Skin epidermis (tissue), 12 donors: Measurements from ENCODE around the gene DCTPP1.
"Not testable (repeated sequence)": the region's sequence is repeated elsewhere in the genome, so short reads cannot be mapped to it uniquely, and the experiment has no call there.

ENCODE experiments used
- H3K27ac ChIP-seq, 21 experiments: fragments of 200-600 bp; sonication (generic) in 11 of 21; one replicate each; pipeline ENCODE4 v1.5.0; 2020; ENCODE audit warnings: mild to moderate bottlenecking in 3 of 21, inconsistent platforms in 2 of 21, moderate library complexity in 2 of 21
- H3K4me3 ChIP-seq, 7 experiments: fragments of 200-600 bp; sonication (generic) in 2 of 7; one replicate each; pipeline ENCODE4 v1.5.0; 2020; ENCODE audit warnings: inconsistent platforms in 2 of 7, mild to moderate bottlenecking in 2 of 7, moderate library complexity in 1 of 7

The DCTPP1 gene

GRCh38 chr16:30396627-30397026, 33.2 kb downstream of the DCTPP1 start:
- H3K4me3 ChIP-seq, result not testable (repeated sequence)
- peak overlapping the region in 1 of 21 experiments; percentile 75 for H3K27ac ChIP-seq

GRCh38 chr16:30395992-30396585, 33.7 kb downstream of the DCTPP1 start:
- Histone ChIP-seq H3K27ac (peak overlapping the region in 17 of 21 experiments; percentile 25 to 93 (median 80)), H3K4me3 (peak overlapping the region; percentile 55 to 87 (median 77))

- Histone ChIP-seq H3K27ac (peak within 1 kb of the TSS in 20 of 21 experiments; percentile 25 to 93 (median 78)), H3K4me3 (peak within 1 kb of the TSS; percentile 55 to 87 (median 77))
These were observed 34.5 kb downstream of the DCTPP1 start, which contains the start of gene ZNF48 for GRCh38 chr16:30395155-30395991. TSS of gene ZNF48 (plus strand) at chr16:30395420. CDS start at chr16:30395795, 375 bp downstream.

- Histone ChIP-seq H3K27ac (peak overlapping the region in 20 of 21 experiments; percentile 21 to 93 (median 78)), H3K4me3 (peak overlapping the region; percentile 55 to 87 (median 77))
These were observed 35.2 kb downstream of the DCTPP1 start for GRCh38 chr16:30394592-30395154.

- H3K27ac ChIP-seq, result peak overlapping the region in 6 of 21 experiments; percentile 44 to 88 (median 78)
- H3K4me3 ChIP-seq, result no peak overlapping the region
These were observed 46.3 kb downstream of the DCTPP1 start for GRCh38 chr16:30383521-30383920.

- H3K4me3 ChIP-seq, result peak within 1 kb of the TSS; percentile 13 to 36 (median 30)
These were observed 47.5 kb downstream of the DCTPP1 start, which contains the start of gene SEPTIN1 for GRCh38 chr16:30382111-30382881. TSS of gene SEPTIN1 (minus strand) at chr16:30382561. CDS start at chr16:30382542, 19 bp downstream.

GRCh38 chr16:30381291-30382041, 48.4 kb downstream of the DCTPP1 start:
- Histone ChIP-seq H3K4me3 (peak overlapping the region; percentile 13 to 36 (median 30)), H3K27ac (peak overlapping the region in 15 of 21 experiments; percentile 13 to 88 (median 64))

More at GRCh38 chr16:30382111-30382881, 47.5 kb downstream of the DCTPP1 start, which contains the start of gene SEPTIN1:
- H3K27ac ChIP-seq, result peak within 1 kb of the TSS in 16 of 21 experiments; percentile 13 to 88 (median 63)

- Histone ChIP-seq H3K4me3 (no peak overlapping the region), H3K27ac (peak overlapping the region in 4 of 21 experiments; percentile 27 to 100 (median 81))
These were observed 49.0 kb downstream of the DCTPP1 start for GRCh38 chr16:30380803-30381208.

GRCh38 chr16:30380072-30380802, 49.6 kb downstream of the DCTPP1 start:
- Histone ChIP-seq H3K4me3 (no peak overlapping the region), H3K27ac (peak overlapping the region in 3 of 21 experiments; percentile 27 to 100 (median 88))

GRCh38 chr16:30379158-30379783, 50.6 kb downstream of the DCTPP1 start:
- Histone ChIP-seq H3K27ac (peak overlapping the region in 20 of 21 experiments; percentile 69 to 100 (median 98)), H3K4me3 (peak overlapping the region; percentile 49 to 63 (median 55))

- H3K4me3 ChIP-seq, result peak overlapping the region; percentile 49 to 63 (median 55)
- H3K27ac ChIP-seq, result peak overlapping the region; percentile 94 to 100 (median 99)
These were observed 51.3 kb downstream of the DCTPP1 start for GRCh38 chr16:30378236-30379157.

GRCh38 chr16:30377812-30378235, 52.0 kb downstream of the DCTPP1 start:
- Histone ChIP-seq H3K27ac (peak overlapping the region; percentile 94 to 100 (median 99)), H3K4me3 (peak overlapping the region; percentile 49 to 63 (median 55))

GRCh38 chr16:30377050-30377811, 52.6 kb downstream of the DCTPP1 start:
- H3K4me3 ChIP-seq, result peak overlapping the region; percentile 49 to 63 (median 55)
- H3K27ac ChIP-seq, result peak overlapping the region; percentile 94 to 100 (median 99)

GRCh38 chr16:30376461-30376902, 53.3 kb downstream of the DCTPP1 start:
- no peak overlapping the region for H3K4me3 ChIP-seq
- H3K27ac ChIP-seq, result peak overlapping the region in 18 of 21 experiments; percentile 13 to 100 (median 98)

- no peak overlapping the region for H3K4me3 ChIP-seq
- peak overlapping the region in 3 of 21 experiments; percentile 13 to 97 (median 97) for H3K27ac ChIP-seq
These were observed 54.0 kb downstream of the DCTPP1 start for GRCh38 chr16:30375864-30376263.
